ENCODE measurements around the gene HCRTR1.

The HCRTR1 gene

GRCh38 chr1:31600641-31601040, 16.8 kb upstream of the HCRTR1 start:
- no peak for FAIRE-seq

GRCh38 chr1:31602081-31602480, 15.4 kb upstream of the HCRTR1 start:
- FAIRE-seq, result no peak

GRCh38 chr1:31605908-31606427, 11.5 kb upstream of the HCRTR1 start:
- FAIRE-seq, result no peak

GRCh38 chr1:31607360-31607759, 10.1 kb upstream of the HCRTR1 start:
- FAIRE-seq, result no peak

GRCh38 chr1:31609514-31610118, 7.9 kb upstream of the HCRTR1 start:
- no peak for FAIRE-seq

- FAIRE-seq, result no peak
These were observed 3.0 kb upstream of the HCRTR1 start for GRCh38 chr1:31614414-31615005.

- FAIRE-seq, result no peak
These were observed 2.1 kb upstream of the HCRTR1 start for GRCh38 chr1:31615414-31615813.

- FAIRE-seq, result no peak
These were observed 1.6 kb upstream of the HCRTR1 start for GRCh38 chr1:31615939-31616338.

- FAIRE-seq, result no peak
These were observed 642 bp downstream of the HCRTR1 start for GRCh38 chr1:31617916-31618746.

- no peak for FAIRE-seq
These were observed 1.7 kb downstream of the HCRTR1 start for GRCh38 chr1:31618916-31619846.

GRCh38 chr1:31620631-31621497, 3.4 kb downstream of the HCRTR1 start:
- FAIRE-seq, result no peak

- FAIRE-seq, result no peak
These were observed 4.0 kb downstream of the HCRTR1 start for GRCh38 chr1:31621498-31621820.

GRCh38 chr1:31621847-31622730, 4.6 kb downstream of the HCRTR1 start:
- no peak for FAIRE-seq

GRCh38 chr1:31623365-31623764, 5.9 kb downstream of the HCRTR1 start:
- FAIRE-seq, result no peak

GRCh38 chr1:31624309-31624708, 6.8 kb downstream of the HCRTR1 start:
- FAIRE-seq, result no peak

- FAIRE-seq, result no peak
These were observed 7.4 kb downstream of the HCRTR1 start for GRCh38 chr1:31624731-31625514.

GRCh38 chr1:31625561-31626222, 8.2 kb downstream of the HCRTR1 start:
- FAIRE-seq, result no peak

- no peak for FAIRE-seq
These were observed 9.0 kb downstream of the HCRTR1 start for GRCh38 chr1:31626223-31627207.

Measured in TTC549 (cell line).